Thoracic aorta (tissue), 2 donors: ENCODE data around the gene MED16. TPM values are rescaled to one million over a fixed set of nuclear protein-coding genes. Genes with fewer than 3 reads are reported as not detected.

Experiments
- ATAC-seq: fragments of 150-250 bp; one replicate; pipeline ENCODE4 v1.8.0; 2017; ENCODE audit warnings: low read depth; ENCODE audit not compliant: insufficient number of reproducible peaks, low FRiP score
- DNase-seq: peaks from one replicate; pipeline ENCODE4 v3.0.0-alpha.2; 2020; ENCODE audit warnings: low spot score
- H3K27ac ChIP-seq, 2 donors: fragments of 200-600 bp; sonication (generic); 1 replicate in 1 of 2; 2 replicates in 1 of 2; pipeline ENCODE4 v1.5.1; 2016; ENCODE audit warnings: mild to moderate bottlenecking in 2 of 2, moderate library complexity in 2 of 2
- H3K27me3 ChIP-seq: fragments of 200-600 bp; sonication (generic); replicated peaks from 2 replicates; pipeline ENCODE4 v1.6.0; 2016; ENCODE audit warnings: mild to moderate bottlenecking; ENCODE audit not compliant: insufficient read depth
- H3K36me3 ChIP-seq: fragments of 200-600 bp; sonication (generic); one replicate; pipeline ENCODE4 v1.5.1; 2016
- H3K4me1 ChIP-seq, 2 donors: fragments of 200-600 bp; sonication (generic); 1 replicate in 1 of 2; 2 replicates in 1 of 2; pipeline versions ENCODE4 v1.5.1 to v1.6.0; 2016; ENCODE audit warnings: low read depth in 2 of 2, mild to moderate bottlenecking in 1 of 2; ENCODE audit not compliant: control insufficient read depth in 1 of 2
- H3K4me3 ChIP-seq: fragments of 200-600 bp; sonication (generic); 2 replicates; pipeline ENCODE4 v1.5.1; 2016; ENCODE audit warnings: mild to moderate bottlenecking
- H3K9me3 ChIP-seq: fragments of 200-600 bp; sonication (generic); 2 replicates; pipeline ENCODE4 v1.5.1; 2016
- CTCF ChIP-seq: fragments of 200-600 bp; sonication (generic); IDR thresholded peaks from one replicate; pipeline ENCODE4 v1.5.1; 2019; ENCODE audit warnings: antibody characterized with exemption
- total RNA-seq, 2 donors: library from RNA; depleted of rRNA; stranded (reverse); fragments of >200 nt; gene quantifications; one replicate each; pipeline versions ENCODE4 v1.1.0 to v1.2.3, GENCODE V29; 2016

Gene MED16
- total RNA-seq, 2 donors from 2014 or later: 29.1 to 38.0 TPM

- ATAC-seq (peak; percentile 62), DNase-seq (no peak)
- Histone ChIP-seq H3K36me3 (no peaks in the 10 kb centered on the region), H3K4me3 (peak within 1 kb of the TSS; percentile 96), H3K27ac (peak within 1 kb of the TSS; percentile 71 to 86), H3K27me3 (no peaks in the 10 kb centered on the region), H3K4me1 (peaks cover 18 to 21% of the 10 kb centered on the region in 2 donors), H3K9me3 (no peaks in the 10 kb centered on the region)
- TF ChIP-seq CTCF: no peak
These were observed 20.2 kb upstream of the MED16 start, which contains the start of gene R3HDM4 for GRCh38 chr19:913080-913748. Gene R3HDM4, minus strand, starts transcription at chr19:913219. Its CDS starts 62 bp downstream, at chr19:913157.

GRCh38 chr19:912181-913079 lies 19.4 kb upstream of the MED16 start:
- peak overlapping the region; percentile 47 to 71 for H3K27ac ChIP-seq
- no peaks in the 10 kb centered on the region for H3K36me3 ChIP-seq
- H3K9me3 ChIP-seq: no peaks in the 10 kb centered on the region
- peak overlapping the region; percentile 96 for H3K4me3 ChIP-seq
- no peak for TF ChIP-seq CTCF
- DNase-seq: no peak
- peaks cover 11 to 13% of the 10 kb centered on the region in 2 donors for H3K4me1 ChIP-seq
- no peaks in the 10 kb centered on the region for H3K27me3 ChIP-seq
- ATAC-seq: peak; percentile 51

- Histone ChIP-seq H3K9me3 (no peaks in the 10 kb centered on the region), H3K4me3 (no peak overlapping the region), H3K27me3 (no peaks in the 10 kb centered on the region), H3K4me1 (peaks cover 5 to 8% of the 10 kb centered on the region in 2 donors), H3K27ac (no peak overlapping the region), H3K36me3 (no peaks in the 10 kb centered on the region)
- no peak for DNase-seq
- no peak for ATAC-seq
- no peak for TF ChIP-seq CTCF
These were observed 18.4 kb upstream of the MED16 start for GRCh38 chr19:911197-912033.

GRCh38 chr19:907183-907853 lies 14.3 kb upstream of the MED16 start:
- DNase-seq: no peak
- TF ChIP-seq CTCF: no peak
- Histone ChIP-seq H3K4me3 (no peak overlapping the region), H3K27ac (no peak overlapping the region), H3K36me3 (no peaks in the 10 kb centered on the region), H3K9me3 (no peaks in the 10 kb centered on the region), H3K4me1 (peaks cover 0 to 9% of the 10 kb centered on the region in 2 donors), H3K27me3 (no peaks in the 10 kb centered on the region)
- no peak for ATAC-seq
